K562 (cell line): ENCODE measurements around the gene ADRB1. TPM values are rescaled to one million over a fixed set of nuclear protein-coding genes. Genes with fewer than 3 reads are reported as not detected.

Experiments
- ATAC-seq: fragments of 200-7000 bp; cut with Tn5 transposase; 3 replicates; pipeline ENCODE4 v1.9.1; 2020; ENCODE audit warnings: moderate library complexity
- BruUV-seq: library from RNA; stranded (reverse); fragments of 400-500 nt; replicated peaks from 2 replicates; lab custom pipeline; 2021; lab: Mats Ljungman, UMichigan
- CTCF ChIA-PET: fragments of 300-600 bp; formaldehyde crosslinking; extraction: SDS; loops from one replicate; lab custom pipeline; 2021; ENCODE audit warnings: low intra/inter-chr PET ratio; lab: Yijun Ruan, JAX
- POLR2A ChIA-PET: fragments of 300-600, 350-650 bp; sonication (Branson Sonifier 250); formaldehyde crosslinking; extraction: SDS; loops from one replicate; lab custom pipeline; 2021; ENCODE audit warnings: antibody characterized with exemption, inconsistent platforms; lab: Yijun Ruan, JAX
- DNase-seq, 4 experiments: peaks; one replicate each; pipeline versions ENCODE4 v3.0.0 to v3.0.0-alpha.2; 2011 to 2018; ENCODE audit warnings: low spot score in 3 of 4, mixed read lengths in 3 of 4; ENCODE audit errors: extremely low read depth in 1 of 4
- FAIRE-seq: peaks from 2 replicates; lab custom pipeline; 2011; peaks lifted over from hg19 to GRCh38; lab: Jason Lieb, UNC
- H2AFZ ChIP-seq: 2 replicates; pipeline ENCODE4 v1.6.0; 2011; ENCODE audit warnings: low read depth, low read length, control low read depth, inconsistent platforms
- H3K27ac ChIP-seq: fragments of 200-600 bp; 3 replicates; pipeline ENCODE4 v1.8.0; 2011; ENCODE audit warnings: low read depth, mild to moderate bottlenecking, control low read depth, inconsistent platforms, low read length, moderate library complexity, mixed read lengths; ENCODE audit errors: extremely low read depth
- H3K27me3 ChIP-seq, 2 experiments: fragments of 300-600 bp in 1 of 2; 2 replicates in 1 of 2; 3 replicates in 1 of 2; pipeline versions ENCODE4 v1.6.0 to v1.8.0; 2011; ENCODE audit warnings: inconsistent platforms in 2 of 2, low read length in 2 of 2, mild to moderate bottlenecking in 1 of 2, mixed read lengths in 1 of 2, moderate library complexity in 1 of 2; ENCODE audit not compliant: control insufficient read depth in 2 of 2, insufficient read depth in 2 of 2
- H3K36me3 ChIP-seq: fragments of 300-600 bp; 3 replicates; pipeline ENCODE4 v1.8.0; 2011; ENCODE audit warnings: mild to moderate bottlenecking, low read length, inconsistent platforms; ENCODE audit not compliant: control insufficient read depth, insufficient read depth
- H3K4me1 ChIP-seq, 2 experiments: fragments of 200-600 bp in 1 of 2; replicated peaks in 1 of 2; 2 replicates in 1 of 2; 3 replicates in 1 of 2; pipeline versions ENCODE4 v1.5.1 to v1.8.0; 2011; ENCODE audit warnings: inconsistent platforms in 2 of 2, low read length in 2 of 2, mild to moderate bottlenecking in 1 of 2, mixed read lengths in 1 of 2, moderate library complexity in 1 of 2; ENCODE audit not compliant: control insufficient read depth in 2 of 2, insufficient read depth in 2 of 2
- H3K4me2 ChIP-seq: 2 replicates; pipeline ENCODE4 v1.6.1; 2011; ENCODE audit warnings: low read length, control low read depth, inconsistent platforms, mixed read lengths; ENCODE audit not compliant: insufficient read depth
- H3K4me3 ChIP-seq: fragments of 200-600 bp; sonication (generic), shearing (Covaris generic); 2 replicates; pipeline ENCODE4 v1.5.1; 2016; ENCODE audit warnings: control low read depth, inconsistent platforms
- H3K79me2 ChIP-seq: fragments of 200-600 bp; 3 replicates; pipeline ENCODE4 v1.8.0; 2011; ENCODE audit warnings: low read length, inconsistent platforms; ENCODE audit not compliant: control insufficient read depth, insufficient read depth
- H3K9ac ChIP-seq, 2 experiments: 2 replicates each; pipeline versions ENCODE4 v1.6.0 to v1.6.1; 2011; ENCODE audit warnings: low read depth in 2 of 2, low read length in 2 of 2, control low read depth in 1 of 2, inconsistent platforms in 1 of 2, mild to moderate bottlenecking in 1 of 2, mixed read lengths in 1 of 2; ENCODE audit not compliant: insufficient read depth in 1 of 2
- H3K9me1 ChIP-seq: one replicate; pipeline ENCODE4 v1.6.0; 2011; ENCODE audit warnings: inconsistent platforms, mild to moderate bottlenecking, low read length, moderate library complexity; ENCODE audit not compliant: control insufficient read depth, insufficient read depth
- H3K9me3 ChIP-seq: replicated peaks from 2 replicates; pipeline ENCODE4 v1.5.1; 2011; ENCODE audit warnings: low read depth, low read length, inconsistent platforms; ENCODE audit not compliant: control insufficient read depth, insufficient read depth
- H4K20me1 ChIP-seq: replicated peaks from 2 replicates; pipeline ENCODE4 v1.6.1; 2011; ENCODE audit warnings: low read length, inconsistent platforms, mixed read lengths; ENCODE audit not compliant: control insufficient read depth, insufficient read depth
- ATF1 ChIP-seq, 2 experiments: fragments of 450-650 bp in 1 of 2; IDR thresholded peaks; 2 replicates each; pipeline ENCODE4 v1.6.1; 2016; ENCODE audit warnings: missing compliant biosample characterization in 1 of 2, missing genetic modification characterization in 1 of 2
- ATF7 ChIP-seq: fragments of 450-650 bp; IDR thresholded peaks from 2 replicates; pipeline ENCODE4 v1.7.1; 2014; ENCODE audit warnings: mild to moderate bottlenecking, moderate library complexity
- CEBPG ChIP-seq, 3 experiments: fragments of 200-800 bp in 1 of 3; sonication (Bioruptor generic) in 1 of 3; sonication (generic) in 1 of 3; formaldehyde crosslinking in 1 of 3; IDR thresholded peaks in 2 of 3; conservative IDR thresholded peaks in 1 of 3; 2 replicates each; pipeline versions ENCODE4 v1.6.1 to v1.8.0; 2016 to 2022; ENCODE audit warnings: missing compliant biosample characterization in 2 of 3, missing genetic modification characterization in 2 of 3, mild to moderate bottlenecking in 1 of 3, missing genetic modification reagents in 1 of 3
- CREM ChIP-seq: IDR thresholded peaks from 2 replicates; pipeline ENCODE4 v1.6.1; 2014; ENCODE audit warnings: antibody characterized with exemption, low read depth
- EHMT2 ChIP-seq: fragments of 450-650 bp; IDR thresholded peaks from 2 replicates; pipeline ENCODE4 v1.6.1; 2018; ENCODE audit warnings: antibody characterized with exemption
- NR2C2 ChIP-seq, 2 experiments: fragments of 200-800 bp in 1 of 2; sonication (Bioruptor generic) in 1 of 2; sonication (generic) in 1 of 2; formaldehyde crosslinking in 1 of 2; IDR thresholded peaks; 2 replicates each; pipeline versions ENCODE4 v1.6.1 to v1.8.0; 2016 to 2022; ENCODE audit warnings: mild to moderate bottlenecking in 1 of 2, missing compliant biosample characterization in 1 of 2, missing genetic modification characterization in 1 of 2, missing genetic modification reagents in 1 of 2
- PRMT5 ChIP-seq: sonication (generic); formaldehyde crosslinking; IDR thresholded peaks from 2 replicates; pipeline ENCODE4 v1.5.0; 2020; ENCODE audit warnings: missing genetic modification reagents
- RBM39 ChIP-seq: fragments of 200-400 bp; formaldehyde crosslinking; optimal IDR thresholded peaks from 2 replicates; pipeline ENCODE3; 2018; ENCODE audit warnings: low read depth, low read length
- SMARCB1 ChIP-seq: IDR thresholded peaks from 2 replicates; pipeline ENCODE4 v1.6.1; 2011; ENCODE audit warnings: improper control_type of control experiment, low read depth; ENCODE audit not compliant: insufficient read length
- TCF3 ChIP-seq: sonication (generic); formaldehyde crosslinking; IDR thresholded peaks from 2 replicates; pipeline ENCODE4 v1.4.0; 2020; ENCODE audit warnings: mild to moderate bottlenecking, missing genetic modification reagents
- TFE3 ChIP-seq: fragments of 450-650 bp; formaldehyde crosslinking; IDR thresholded peaks from 2 replicates; pipeline ENCODE4 v1.4.0; 2020; ENCODE audit warnings: mild to moderate bottlenecking, mixed read lengths
- ZBTB1 ChIP-seq: sonication (generic); formaldehyde crosslinking; IDR thresholded peaks from 2 replicates; pipeline ENCODE4 v1.8.1; 2023; ENCODE audit warnings: missing genetic modification reagents, low read depth, mild to moderate bottlenecking, borderline replicate concordance
- ZNF197 ChIP-seq: fragments of 200-800 bp; sonication (Bioruptor generic); IDR thresholded peaks from 2 replicates; pipeline ENCODE4 v1.6.1; 2016; ENCODE audit warnings: low read depth, missing genetic modification characterization, missing compliant biosample characterization
- ZNF217 ChIP-seq: sonication (generic); formaldehyde crosslinking; IDR thresholded peaks from 2 replicates; pipeline ENCODE4 v1.8.0; 2022; ENCODE audit warnings: mild to moderate bottlenecking, missing genetic modification reagents
- ZNF408 ChIP-seq: fragments of 250-450 bp; sonication (Bioruptor Pico); IDR thresholded peaks from 2 replicates; pipeline ENCODE4 v1.4.0; 2020; ENCODE audit warnings: low read depth, mild to moderate bottlenecking, moderate library complexity
- WGBS: fragments of 100-300 bp; shearing (Covaris generic); methylation state at CpG from one replicate; pipeline ENCODE4 v1.1.6; 2016; ENCODE audit warnings: low coverage, mixed read lengths; ENCODE audit not compliant: insufficient coverage; ENCODE audit errors: missing lambda C conversion rate; 5-methylcytosine and 5-hydroxymethylcytosine counted together
- in situ Hi-C: fragments of 300-500 bp; cut with MboI; formaldehyde crosslinking; loops from 4 replicates; pipeline ENCODE4 v1.15.0; 2018; ENCODE audit warnings: inconsistent platforms, mixed read lengths
- intact Hi-C: fragments of 100-400 bp; cut with micrococcal nuclease; formaldehyde crosslinking; loops from 2 replicates; pipeline ENCODE4 v1.14.2; 2022
- polyA plus RNA-seq, 8 experiments: library from polyadenylated mRNA; depleted of rRNA in 4 of 8; stranded (reverse) in 5 of 8; unstranded in 3 of 8; fragments of >200 nt; fragmentation: Nextera tagmentation in 2 of 8; fragmentation: Illumina TruSeq in 1 of 8; extraction: Ambion mirVana in 2 of 8; extraction: Trizol in 1 of 8; gene quantifications; 2 replicates each; pipeline versions ENCODE4 v1.2.1 to v1.2.3, GENCODE V29; 2011 to 2014; ENCODE audit warnings: inconsistent platforms in 1 of 8, missing spikeins in 1 of 8
- total RNA-seq, 7 experiments: library from RNA; depleted of rRNA in 6 of 7; stranded (reverse); fragments of >200 nt in 6 of 7; fragmentation: Illumina TruSeq in 2 of 7; extraction: Trizol in 2 of 7; gene quantifications; 2 replicates each; pipeline versions ENCODE4 v1.2.1 to v1.2.3, GENCODE V29; 2011 to 2021; ENCODE audit warnings: low replicate concordance in 1 of 7
- TF ChIP-seq, protein P1 (sequence below), 2 experiments: fragments of 450-650 bp; conservative IDR thresholded peaks; 2 replicates each; pipeline ENCODE4 v1.6.1; 2017; ENCODE audit warnings: mild to moderate bottlenecking in 2 of 2, moderate library complexity in 2 of 2
- TF ChIP-seq, protein P2 (sequence below), 2 experiments: fragments of 450-650 bp in 1 of 2; sonication (generic) in 1 of 2; formaldehyde crosslinking in 1 of 2; IDR thresholded peaks in 1 of 2; conservative IDR thresholded peaks in 1 of 2; 2 replicates each; pipeline versions ENCODE4 v1.6.1 to v1.8.1; 2016 to 2023; ENCODE audit warnings: mild to moderate bottlenecking in 2 of 2, moderate library complexity in 2 of 2, inconsistent platforms in 1 of 2, missing genetic modification reagents in 1 of 2

The ADRB1 gene
- total and polyA plus RNA-seq, 9 of the 15 experiments (the other 6 are each of a cell fraction or from before 2014, with no cell fraction given) = 0.07 to 0.11 (median 0.09) TPM; not detected in 6

- Histone ChIP-seq H3K4me2 (no peak overlapping the region), H3K9ac (no peak overlapping the region), H4K20me1 (no peaks in the 10 kb centered on the region), H3K4me3 (no peak overlapping the region), H3K9me3 (no peaks in the 10 kb centered on the region), H3K27ac (no peak overlapping the region), H3K27me3 (peaks cover 0 to 6% of the 10 kb centered on the region in 2 experiments; a peak in 2 of 5 replicates), H3K36me3 (no peaks in the 10 kb centered on the region), H3K79me2 (no peaks in the 10 kb centered on the region), H3K9me1 (no peaks in the 10 kb centered on the region), H2AFZ (no peak overlapping the region), H3K4me1 (peaks cover 0 to under 1% of the 10 kb centered on the region in 2 experiments; a peak in 1 of 5 replicates)
- DNase-seq = no peak
- ATAC-seq = no peak
- CTCF ChIA-PET = no interaction called here
- FAIRE-seq = no peak
- WGBS = 13% methylated on average over 4 of the region's 5 CpGs
- in situ Hi-C loops (no loop called here), intact Hi-C loops (no loop called here)
- POLR2A ChIA-PET = interaction anchor here (1.0 kb wide), 1 partner anchor 165 kb away, joined by 3 read pairs; no protein-coding TSS in a partner anchor
- BruUV-seq = no TSS peak
- TF ChIP-seq ZNF197 (CRISPR knock-in tag) (no peak), ATF1 (CRISPR knock-in tag; IDR thresholded peaks at IDR 0.05) (no peak), ATF1 (tag; IDR thresholded peaks at IDR 0.05) (no peak), TCF3 (no peak), ATF7 (0 out of 2 replicates have a peak, but pooled peaks have one; percentile 15), CEBPG (CRISPR knock-in tag; IDR thresholded peaks at IDR 0.05) (no peak), CEBPG (tag; conservative IDR thresholded peaks at IDR 0.05 in 1 of 2, IDR thresholded peaks at IDR 0.05 in 1 of 2) (no peak), EHMT2 (no peak), CREM (no peak), NR2C2 (CRISPR knock-in tag; IDR thresholded peaks at IDR 0.05) (no peak), NR2C2 (tag; IDR thresholded peaks at IDR 0.05) (peak; percentile 43; the same call in 1 of the 2 replicates), PRMT5 (CRISPR knock-in tag) (no peak), ZNF408 (CRISPR knock-in tag) (no peak), TFE3 (no peak), ZBTB1 (CRISPR knock-in tag) (no peak), RBM39 (no peak), ZNF217 (CRISPR knock-in tag) (no peak), SMARCB1 (no peak)
- TF ChIP-seq, protein P1, sequence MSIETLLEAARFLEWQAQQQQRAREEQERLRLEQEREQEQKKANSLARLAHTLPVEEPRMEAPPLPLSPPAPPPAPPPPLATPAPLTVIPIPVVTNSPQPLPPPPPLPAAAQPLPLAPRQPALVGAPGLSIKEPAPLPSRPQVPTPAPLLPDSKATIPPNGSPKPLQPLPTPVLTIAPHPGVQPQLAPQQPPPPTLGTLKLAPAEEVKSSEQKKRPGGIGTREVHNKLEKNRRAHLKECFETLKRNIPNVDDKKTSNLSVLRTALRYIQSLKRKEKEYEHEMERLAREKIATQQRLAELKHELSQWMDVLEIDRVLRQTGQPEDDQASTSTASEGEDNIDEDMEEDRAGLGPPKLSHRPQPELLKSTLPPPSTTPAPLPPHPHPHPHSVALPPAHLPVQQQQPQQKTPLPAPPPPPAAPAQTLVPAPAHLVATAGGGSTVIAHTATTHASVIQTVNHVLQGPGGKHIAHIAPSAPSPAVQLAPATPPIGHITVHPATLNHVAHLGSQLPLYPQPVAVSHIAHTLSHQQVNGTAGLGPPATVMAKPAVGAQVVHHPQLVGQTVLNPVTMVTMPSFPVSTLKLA (conservative IDR thresholded peaks at IDR 0.05) = no peak
- TF ChIP-seq, protein P2, sequence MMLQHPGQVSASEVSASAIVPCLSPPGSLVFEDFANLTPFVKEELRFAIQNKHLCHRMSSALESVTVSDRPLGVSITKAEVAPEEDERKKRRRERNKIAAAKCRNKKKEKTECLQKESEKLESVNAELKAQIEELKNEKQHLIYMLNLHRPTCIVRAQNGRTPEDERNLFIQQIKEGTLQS (IDR thresholded peaks at IDR 0.05) = peak; percentile 60; the same call in 1 of the 2 replicates
- TF ChIP-seq, protein P2 (CRISPR knock-in tag; conservative IDR thresholded peaks at IDR 0.05) = no peak
These were observed 25.8 kb upstream of the ADRB1 start for GRCh38 chr10:114017873-114018272.
